Adipocyte (in vitro differentiated cells): ENCODE data around the gene DHX30.

Experiments
- DNase-seq: peaks from one replicate; pipeline ENCODE4 v3.0.0-alpha.2; 2015; ENCODE audit warnings: low read depth
- H3K27me3 ChIP-seq: replicated peaks from 2 replicates; pipeline ENCODE4 v1.7.0; 2013; ENCODE audit warnings: mild to moderate bottlenecking, low read length, moderate library complexity; ENCODE audit not compliant: control insufficient read depth, insufficient read depth
- H3K36me3 ChIP-seq: 2 replicates; pipeline ENCODE4 v1.7.0; 2013; ENCODE audit warnings: low read length, mild to moderate bottlenecking, moderate library complexity; ENCODE audit not compliant: control insufficient read depth, insufficient read depth, severe bottlenecking
- H3K4me1 ChIP-seq: 2 replicates; pipeline ENCODE4 v1.7.0; 2013; ENCODE audit warnings: mild to moderate bottlenecking, low read length, moderate library complexity; ENCODE audit not compliant: control insufficient read depth, insufficient read depth
- H3K4me3 ChIP-seq: 2 replicates; pipeline ENCODE4 v1.7.0; 2013; ENCODE audit warnings: mild to moderate bottlenecking, low read length, moderate library complexity
- H3K9ac ChIP-seq: 2 replicates; pipeline ENCODE4 v1.7.0; 2013; ENCODE audit warnings: mild to moderate bottlenecking, low read length, moderate library complexity
- H3K9me3 ChIP-seq: 2 replicates; pipeline ENCODE4 v1.7.0; 2013; ENCODE audit warnings: mild to moderate bottlenecking, low read length, moderate library complexity; ENCODE audit not compliant: control insufficient read depth

Gene DHX30

GRCh38 chr3:47890126-47890827 is 87.3 kb downstream of the DHX30 start:
- Histone ChIP-seq H3K4me3 (peak overlapping the region; percentile 50), H3K36me3 (peaks cover 45% of the 10 kb centered on the region), H3K27me3 (no peaks in the 10 kb centered on the region), H3K4me1 (peaks cover 19% of the 10 kb centered on the region), H3K9ac (peak overlapping the region; percentile 57), H3K9me3 (no peaks in the 10 kb centered on the region)
- DNase-seq: peak; percentile 11

- Histone ChIP-seq H3K4me1 (peaks cover 19% of the 10 kb centered on the region), H3K9me3 (no peaks in the 10 kb centered on the region), H3K4me3 (peak overlapping the region; percentile 50), H3K27me3 (no peaks in the 10 kb centered on the region), H3K36me3 (peaks cover 50% of the 10 kb centered on the region), H3K9ac (peak overlapping the region; percentile 57)
- no peak for DNase-seq
Measured at GRCh38 chr3:47890828-47891612, 88.1 kb downstream of the DHX30 start.

GRCh38 chr3:47891613-47892005 is 88.7 kb downstream of the DHX30 start:
- Histone ChIP-seq H3K36me3 (peaks cover 50% of the 10 kb centered on the region), H3K4me3 (no peak overlapping the region), H3K9ac (no peak overlapping the region), H3K9me3 (no peaks in the 10 kb centered on the region), H3K4me1 (peaks cover 19% of the 10 kb centered on the region), H3K27me3 (no peaks in the 10 kb centered on the region)
- DNase-seq: no peak

- Histone ChIP-seq H3K4me1 (peaks cover 19% of the 10 kb centered on the region), H3K4me3 (no peak overlapping the region), H3K27me3 (no peaks in the 10 kb centered on the region), H3K9ac (no peak overlapping the region), H3K9me3 (no peaks in the 10 kb centered on the region), H3K36me3 (peaks cover 56% of the 10 kb centered on the region)
- no peak for DNase-seq
Measured at GRCh38 chr3:47892286-47893040, 89.5 kb downstream of the DHX30 start.

- H3K27me3 ChIP-seq: no peaks in the 10 kb centered on the region
- no peaks in the 10 kb centered on the region for H3K9me3 ChIP-seq
- no peak overlapping the region for H3K9ac ChIP-seq
- peaks cover 13% of the 10 kb centered on the region for H3K4me1 ChIP-seq
- no peak for DNase-seq
- H3K4me3 ChIP-seq: no peak overlapping the region
- H3K36me3 ChIP-seq: peaks cover 69% of the 10 kb centered on the region
Measured at GRCh38 chr3:47895241-47895640, 92.3 kb downstream of the DHX30 start.

- H3K27me3 ChIP-seq: no peaks in the 10 kb centered on the region
- no peak overlapping the region for H3K9ac ChIP-seq
- DNase-seq: no peak
- no peak overlapping the region for H3K4me3 ChIP-seq
- no peaks in the 10 kb centered on the region for H3K9me3 ChIP-seq
- no peaks in the 10 kb centered on the region for H3K4me1 ChIP-seq
- peaks cover 77% of the 10 kb centered on the region for H3K36me3 ChIP-seq
Measured at GRCh38 chr3:47896736-47897135, 93.8 kb downstream of the DHX30 start.

GRCh38 chr3:47897954-47898353 is 95.0 kb downstream of the DHX30 start:
- Histone ChIP-seq H3K27me3 (no peaks in the 10 kb centered on the region), H3K4me3 (no peak overlapping the region), H3K36me3 (peaks cover 75% of the 10 kb centered on the region), H3K9ac (no peak overlapping the region), H3K9me3 (no peaks in the 10 kb centered on the region), H3K4me1 (no peaks in the 10 kb centered on the region)
- DNase-seq: no peak

- Histone ChIP-seq H3K9ac (no peak overlapping the region), H3K27me3 (no peaks in the 10 kb centered on the region), H3K4me3 (no peak overlapping the region), H3K36me3 (peaks cover 72% of the 10 kb centered on the region), H3K9me3 (no peaks in the 10 kb centered on the region), H3K4me1 (no peaks in the 10 kb centered on the region)
- peak; percentile 8 for DNase-seq
Measured at GRCh38 chr3:47899495-47900108, 96.7 kb downstream of the DHX30 start.
